Measurements from ENCODE around the gene IL1A.

The IL1A gene

GRCh38 chr2:112818094-112818902 lies 34.0 kb upstream of the IL1A start:
- no peak for DNase-seq (ENCODE audit: low read depth in 2 of 3, low spot score in 2 of 3)

GRCh38 chr2:112817082-112817689 lies 32.9 kb upstream of the IL1A start:
- DNase-seq (ENCODE audit: low read depth in 2 of 3, low spot score in 2 of 3) = no peak

GRCh38 chr2:112814278-112814677 lies 30.0 kb upstream of the IL1A start:
- DNase-seq (ENCODE audit: low read depth in 2 of 3, low spot score in 2 of 3) = no peak

DNA sequence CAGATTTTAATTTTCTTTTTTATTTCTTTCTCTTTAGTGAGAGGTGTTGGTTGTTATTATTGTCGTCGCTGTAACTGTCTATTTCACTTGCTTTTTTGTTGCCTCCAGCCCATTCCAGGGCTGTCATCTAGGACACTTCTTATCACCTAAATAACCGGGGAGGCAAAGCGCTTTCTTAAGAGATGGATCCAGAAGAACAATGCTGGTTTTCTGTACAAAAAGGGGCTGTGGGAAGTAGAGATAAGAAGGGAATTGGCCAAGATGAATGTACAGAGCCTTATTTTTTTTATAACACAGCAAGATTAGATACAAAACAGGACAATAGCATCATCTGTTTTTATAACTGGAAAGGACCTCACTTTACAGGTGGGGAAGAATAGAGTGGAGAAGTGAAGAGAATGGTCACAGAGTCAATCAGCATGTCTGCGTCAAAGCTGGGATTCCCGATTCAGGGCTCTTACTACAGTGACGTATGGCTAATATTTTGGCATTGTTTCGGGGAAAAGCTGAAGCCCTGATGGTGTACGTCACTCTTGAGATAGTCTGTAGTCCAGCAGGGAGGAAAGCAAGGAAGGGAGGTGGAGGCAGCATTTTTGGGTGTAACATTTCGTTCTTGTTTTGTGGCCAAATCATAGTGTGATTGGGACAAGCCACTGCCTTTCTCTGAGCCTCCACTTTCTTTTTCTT lies 29.1 kb upstream of the IL1A start:
- no peak for DNase-seq (ENCODE audit: low read depth in 2 of 3, low spot score in 2 of 3)

- no peak for DNase-seq (ENCODE audit: low read depth in 2 of 3, low spot score in 2 of 3)
Observed at GRCh38 chr2:112812318-112813267, 28.3 kb upstream of the IL1A start.

DNA sequence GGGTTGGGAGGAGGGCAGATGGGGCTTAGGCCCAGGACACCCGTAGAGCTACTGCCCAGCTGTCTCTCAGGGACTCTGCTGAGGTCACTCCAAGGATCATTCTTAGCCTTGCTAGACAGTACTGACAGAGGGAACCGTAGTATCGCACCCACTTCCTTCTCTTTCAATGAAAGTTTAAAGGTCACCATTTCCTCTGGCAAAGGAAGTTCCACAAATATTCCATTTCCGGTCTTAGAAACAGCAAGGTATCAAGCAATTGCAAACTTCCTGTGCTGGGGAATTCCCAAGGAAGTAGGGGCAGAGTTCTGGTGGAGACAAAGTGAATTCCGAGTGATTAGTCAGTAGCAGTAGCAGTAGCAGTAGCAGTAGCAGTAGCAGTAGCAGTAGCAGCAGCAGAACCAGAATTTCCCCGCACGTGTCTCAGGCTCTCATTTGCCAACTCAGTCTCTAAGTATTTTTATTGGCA lies 27.6 kb upstream of the IL1A start:
- no peak for DNase-seq (ENCODE audit: low read depth in 2 of 3, low spot score in 2 of 3)

GRCh38 chr2:112811276-112811831 lies 27.1 kb upstream of the IL1A start:
- no peak for DNase-seq (ENCODE audit: low read depth in 2 of 3, low spot score in 2 of 3)

DNA sequence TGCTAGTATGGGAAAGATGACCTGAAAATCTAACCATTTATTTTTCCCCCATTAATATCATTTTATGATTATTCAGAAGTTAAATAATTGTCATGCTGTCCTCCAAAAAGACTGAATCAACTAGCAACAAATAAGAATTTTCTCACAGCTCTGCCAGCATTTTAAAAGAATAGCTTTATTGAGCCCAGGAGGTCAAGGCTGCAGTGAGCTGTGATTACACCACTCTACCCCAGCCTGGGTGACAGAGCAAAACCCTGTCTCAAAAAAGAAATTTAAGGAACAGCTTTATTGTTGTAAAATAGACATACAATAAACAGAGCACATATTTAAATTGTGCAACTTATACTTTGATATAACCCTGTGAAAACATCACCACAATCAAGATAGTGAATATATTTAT lies 24.8 kb upstream of the IL1A start:
- no peak for DNase-seq (ENCODE audit: low read depth in 2 of 3, low spot score in 2 of 3)

DNA sequence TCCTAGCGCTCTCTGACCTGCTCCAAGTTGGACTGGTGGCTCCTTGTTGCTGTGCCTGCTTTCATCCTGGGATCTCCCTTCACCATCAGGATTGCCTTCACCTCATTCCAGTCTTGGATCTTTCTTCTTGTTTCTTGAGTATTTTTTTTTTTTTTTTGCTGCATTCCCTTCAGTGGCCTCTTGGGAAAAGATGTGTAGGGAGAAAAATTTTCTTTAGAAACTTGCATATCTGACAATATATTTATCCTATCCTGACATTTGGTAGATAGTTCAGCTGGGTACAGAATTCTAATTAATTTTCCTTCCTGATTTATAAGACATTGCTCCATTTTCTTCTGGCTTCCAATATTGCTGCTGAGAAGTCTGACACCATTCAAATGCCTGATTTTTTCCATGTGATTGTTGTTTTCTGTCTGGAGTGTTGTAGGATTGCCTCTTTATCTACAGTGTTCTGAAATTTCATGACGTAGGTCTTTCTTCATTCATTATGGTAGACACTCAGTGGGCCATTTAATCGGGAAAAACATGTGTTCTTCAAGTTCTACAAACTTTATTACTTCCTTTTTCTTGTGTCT lies 23.0 kb upstream of the IL1A start:
- no peak for DNase-seq (ENCODE audit: low read depth in 2 of 3, low spot score in 2 of 3)

DNA sequence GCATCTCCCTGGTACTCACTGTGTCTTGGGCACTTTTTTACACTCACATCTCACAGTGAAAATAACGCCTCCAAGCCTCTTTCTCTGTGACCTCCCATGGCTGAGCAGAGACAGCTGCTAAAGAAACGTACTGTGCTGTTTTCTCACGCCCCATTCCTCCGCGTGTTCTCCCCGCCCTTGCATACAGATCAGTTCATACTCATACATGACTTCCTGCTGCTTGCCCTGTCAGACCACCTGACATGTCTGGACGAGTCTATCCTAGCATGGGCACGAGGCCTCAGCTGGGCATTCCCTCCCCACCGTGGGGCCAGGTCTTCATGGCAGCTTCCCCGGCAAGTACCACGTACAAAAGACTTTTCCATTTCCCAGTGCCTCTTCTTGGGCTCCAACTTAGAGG lies 21.2 kb upstream of the IL1A start:
- DNase-seq (ENCODE audit: low read depth in 2 of 3, low spot score in 2 of 3) = no peak

- no peak for DNase-seq (ENCODE audit: low read depth in 2 of 3, low spot score in 2 of 3)
Observed at GRCh38 chr2:112803691-112804521, 19.6 kb upstream of the IL1A start.

GRCh38 chr2:112800881-112801583 lies 16.7 kb upstream of the IL1A start:
- no peak for DNase-seq (ENCODE audit: low read depth in 2 of 3, low spot score in 2 of 3)

- no peak for DNase-seq (ENCODE audit: low read depth in 2 of 3, low spot score in 2 of 3)
Observed at GRCh38 chr2:112798979-112799975, 15.0 kb upstream of the IL1A start.

DNA sequence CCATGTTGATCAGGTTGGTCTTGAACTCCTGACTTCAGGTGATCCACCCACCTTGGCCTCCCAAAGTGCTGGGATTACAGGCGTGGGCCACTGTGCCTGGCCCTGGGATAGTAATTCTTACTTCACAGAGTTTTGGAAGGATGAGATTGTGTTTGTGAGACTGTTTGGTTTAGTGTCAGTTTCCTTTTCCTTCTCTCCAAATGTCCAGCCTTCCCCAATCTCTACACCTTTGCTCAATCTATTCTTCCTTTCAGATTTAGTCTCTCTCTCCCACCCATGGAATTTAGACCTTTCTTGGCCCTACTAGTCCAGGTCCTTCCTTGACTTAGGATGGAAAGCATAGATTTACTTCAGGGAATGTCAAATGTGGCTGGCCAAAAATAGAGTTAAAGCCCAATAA lies 12.2 kb upstream of the IL1A start:
- no peak for DNase-seq (ENCODE audit: low read depth in 2 of 3, low spot score in 2 of 3)

GRCh38 chr2:112795774-112796173 lies 11.5 kb upstream of the IL1A start:
- no peak for DNase-seq (ENCODE audit: low read depth in 2 of 3, low spot score in 2 of 3)

DNA sequence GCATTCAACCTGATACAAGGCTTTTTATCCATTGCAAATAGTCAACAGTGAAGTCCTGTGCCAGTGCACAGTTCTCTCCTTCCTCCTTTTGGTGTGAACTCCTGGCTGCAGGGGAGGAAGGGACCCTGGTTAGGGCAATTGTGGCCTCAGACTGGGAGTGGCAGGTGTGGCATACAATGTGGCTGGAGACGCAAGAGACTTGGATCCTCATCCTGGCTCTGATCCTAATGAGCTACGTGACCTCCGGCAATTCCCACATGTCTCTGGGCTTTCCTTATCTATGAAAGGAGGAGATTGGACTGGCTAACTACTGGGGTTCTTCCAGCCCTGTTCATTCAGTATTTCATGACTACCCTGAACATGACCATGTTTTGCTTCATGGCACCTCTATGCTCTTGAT lies 10.5 kb upstream of the IL1A start:
- no peak for DNase-seq (ENCODE audit: low read depth in 2 of 3, low spot score in 2 of 3)

DNA sequence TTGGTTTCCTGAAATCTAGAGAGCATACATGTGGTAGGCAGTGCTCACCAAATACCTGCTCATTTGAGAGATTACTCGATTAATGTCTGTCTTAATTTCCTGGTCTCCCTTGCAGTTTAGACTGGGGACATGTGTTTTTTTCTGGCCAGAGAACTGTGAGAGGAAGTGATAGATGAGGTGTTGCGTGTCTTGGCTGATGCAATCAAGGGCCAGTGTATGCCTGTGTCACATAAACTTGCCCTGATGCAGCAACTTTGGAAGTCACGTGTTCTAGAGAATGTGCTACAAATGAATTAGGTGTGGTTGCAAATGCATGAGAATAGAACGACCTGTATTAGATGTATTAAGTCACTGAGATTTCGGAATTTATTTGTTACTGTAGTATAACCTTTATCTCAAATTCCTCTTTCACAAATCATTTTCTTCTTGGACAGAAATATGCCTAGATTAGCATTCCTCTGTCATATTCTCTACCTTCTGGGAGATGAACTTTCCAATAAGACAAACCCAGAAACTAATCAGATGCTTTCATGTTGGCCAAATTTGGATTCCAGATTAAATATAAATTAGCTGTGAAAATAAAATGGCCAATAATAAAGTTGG lies 9.9 kb upstream of the IL1A start:
- peak in 1 of 3 experiments; percentile 18 for DNase-seq (ENCODE audit: low read depth in 2 of 3, low spot score in 2 of 3)
